BJ (cell line): ENCODE results near the gene CAPN1. TPM values are rescaled to one million over a fixed set of nuclear protein-coding genes. Genes with fewer than 3 reads are reported as not detected.
"Not testable (repeated sequence)": the region's sequence is repeated elsewhere in the genome, so short reads cannot be mapped to it uniquely, and the experiment has no call there.

Experiments used
- CTCF ChIA-PET: fragments of 350-600 bp; formaldehyde crosslinking; extraction: SDS; loops from one replicate; lab custom pipeline; 2021; ENCODE audit warnings: antibody characterized with exemption, inconsistent platforms; lab: Yijun Ruan, JAX
- POLR2A ChIA-PET: fragments of 300-600 bp; sonication (Branson Sonifier 250); formaldehyde crosslinking; extraction: SDS; loops from one replicate; lab custom pipeline; 2021; ENCODE audit warnings: antibody characterized with exemption; lab: Charles Lee
- DNase-seq: peaks from one replicate; pipeline ENCODE4 v3.0.0-alpha.2; 2011; ENCODE audit warnings: low read depth
- H3K27me3 ChIP-seq: 2 replicates; pipeline ENCODE4 v1.6.0; 2011; ENCODE audit warnings: low read length; ENCODE audit not compliant: control insufficient read depth, insufficient read depth
- H3K36me3 ChIP-seq: 2 replicates; pipeline ENCODE4 v1.5.1; 2011; ENCODE audit warnings: low read length; ENCODE audit not compliant: control insufficient read depth, insufficient read depth
- H3K4me3 ChIP-seq: 2 replicates; pipeline ENCODE4 v1.5.1; 2011; ENCODE audit warnings: low read depth, mild to moderate bottlenecking, control low read depth, low read length
- CTCF ChIP-seq: IDR thresholded peaks from 2 replicates; pipeline ENCODE4 v1.5.1; 2011; ENCODE audit warnings: low read depth, mild to moderate bottlenecking, control low read depth, inconsistent platforms, low read length, moderate library complexity; ENCODE audit not compliant: insufficient read depth
- polyA plus RNA-seq: library from polyadenylated mRNA; depleted of rRNA; stranded (reverse); fragments of >200 nt; gene quantifications from 2 replicates; pipeline ENCODE4 v1.2.3, GENCODE V29; 2011

The CAPN1 gene
- polyA plus RNA-seq, 1 experiment, result 181 TPM

DNA sequence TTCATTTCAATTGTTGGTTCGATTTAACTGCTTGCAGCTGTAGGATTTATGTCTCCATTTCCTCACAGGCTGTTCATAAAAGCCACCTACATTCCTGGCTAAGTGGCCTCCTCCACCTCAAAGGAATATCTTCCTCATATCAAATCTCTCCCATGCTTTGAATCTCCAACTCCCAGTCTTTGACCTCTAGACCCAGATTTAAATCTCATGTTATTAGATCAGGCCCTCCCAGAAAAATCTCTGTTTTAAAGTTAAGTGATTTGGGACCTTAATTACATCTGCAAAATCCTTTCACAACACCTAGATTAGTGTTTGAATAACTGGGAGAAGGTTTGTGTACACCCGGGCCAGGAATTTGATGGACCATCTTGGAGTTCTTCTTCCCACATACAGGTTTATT, 46.2 kb downstream of the CAPN1 start:
- POLR2A ChIA-PET, result no interaction called here
- no peak for TF ChIP-seq CTCF
- no peak for DNase-seq
- H3K27me3 ChIP-seq, result no peaks in the 10 kb centered on the region
- CTCF ChIA-PET, result interaction anchor here (0.8 to 5.6 kb wide), 3 partner anchors 22 to 101 kb away, joined by 4 to 40 read pairs (median 27); no protein-coding TSS in a partner anchor
- no peak overlapping the region for H3K4me3 ChIP-seq
- H3K36me3 ChIP-seq, result peaks cover 2% of the 10 kb centered on the region; the same call in 1 of the 2 replicates

GRCh38 chr11:65236194-65237059, 54.7 kb downstream of the CAPN1 start:
- no peaks in the 10 kb centered on the region for H3K27me3 ChIP-seq
- no peak overlapping the region for H3K4me3 ChIP-seq
- H3K36me3 ChIP-seq, result no peaks in the 10 kb centered on the region
- POLR2A ChIA-PET, result no interaction called here
- no peak for TF ChIP-seq CTCF
- DNase-seq, result no peak
- CTCF ChIA-PET, result interaction anchor here (0.6 to 1.6 kb wide), 4 partner anchors 11 to 1766 kb away, joined by 4 to 5 read pairs (median 4); no protein-coding TSS in a partner anchor

DNA sequence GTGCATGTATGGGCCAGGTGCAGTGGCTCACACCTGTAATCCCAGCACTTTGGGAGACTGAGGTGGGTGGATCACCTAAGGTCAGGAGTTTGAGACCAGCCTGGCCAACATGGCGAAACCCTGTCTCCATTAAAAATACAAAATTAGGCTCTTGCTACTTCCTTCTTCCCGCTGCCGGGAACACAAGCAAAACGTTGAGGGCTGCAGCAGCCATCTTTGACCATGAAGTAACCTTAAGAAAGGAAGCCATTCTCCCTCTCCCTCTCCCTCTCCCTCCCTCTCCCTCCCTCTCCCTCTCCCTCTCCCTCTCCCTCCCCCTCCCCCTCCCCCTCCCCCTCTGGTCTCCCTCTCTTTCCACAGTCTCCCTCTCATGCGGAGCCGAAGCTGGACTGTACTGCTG, 56.6 kb downstream of the CAPN1 start:
- H3K36me3 ChIP-seq, H3K27me3 ChIP-seq, POLR2A ChIA-PET, CTCF ChIA-PET, DNase-seq, H3K4me3 ChIP-seq: not testable (repeated sequence)

DNA sequence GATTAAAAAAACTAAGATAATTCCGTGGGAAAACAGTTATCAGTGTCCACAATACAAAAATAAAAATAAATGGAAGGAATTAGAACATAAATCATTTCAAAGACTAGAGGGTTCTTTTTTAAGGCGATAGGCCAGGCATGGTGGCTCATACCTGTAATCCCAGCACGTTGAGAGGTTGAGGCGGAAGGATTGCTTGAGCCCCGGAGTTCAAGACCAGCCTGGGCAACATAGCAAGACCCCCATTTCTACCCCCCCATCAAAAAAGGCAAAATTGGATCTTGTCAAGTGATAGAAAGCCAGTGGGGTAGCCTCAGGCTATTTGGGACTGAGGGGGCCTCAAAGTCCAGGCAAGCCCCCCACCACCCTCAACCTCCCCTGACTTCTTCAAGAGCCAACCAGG, 59.4 kb downstream of the CAPN1 start:
- ChIA-PET POLR2A (no interaction called here), CTCF (interaction anchor here (0.8 to 1.3 kb wide), 2 partner anchors 10 to 25 kb away, joined by 3 to 5 read pairs; no protein-coding TSS in a partner anchor)
- Histone ChIP-seq H3K4me3 (no peak overlapping the region), H3K36me3 (no peaks in the 10 kb centered on the region), H3K27me3 (no peaks in the 10 kb centered on the region)
- no peak for TF ChIP-seq CTCF
- no peak for DNase-seq

DNA sequence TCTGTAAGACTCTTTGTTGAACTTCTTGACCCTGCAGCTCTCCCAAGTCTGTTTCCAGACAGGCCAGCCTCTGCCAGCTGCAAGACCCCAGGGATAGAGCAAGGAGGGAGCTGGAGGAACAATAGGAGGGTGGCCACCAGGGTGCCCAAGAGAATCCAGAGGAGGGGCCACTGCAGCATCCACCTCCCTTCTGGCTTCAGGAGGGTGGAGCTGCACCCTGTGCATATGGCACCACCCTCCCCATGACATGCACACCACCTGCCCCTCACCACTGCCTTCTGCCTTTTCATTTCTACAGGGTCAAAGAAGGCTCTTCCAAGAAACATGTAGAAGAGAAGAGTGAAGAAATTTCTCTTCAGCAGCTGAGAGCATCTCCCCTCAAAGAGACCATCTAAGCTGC, 60.0 kb downstream of the CAPN1 start:
- peaks cover 1% of the 10 kb centered on the region; the same call in 1 of the 2 replicates for H3K27me3 ChIP-seq
- CTCF ChIA-PET, result interaction anchor here (1.3 kb wide), 1 partner anchor 9 kb away, joined by 5 read pairs; no protein-coding TSS in a partner anchor
- no peak for DNase-seq
- TF ChIP-seq CTCF, result no peak
- POLR2A ChIA-PET, result no interaction called here
- no peaks in the 10 kb centered on the region for H3K36me3 ChIP-seq
- H3K4me3 ChIP-seq, result no peak overlapping the region
